Astrocyte (in vitro differentiated cells and primary cell): ENCODE data around the gene C1QL1. TPM values are rescaled to one million over a fixed set of nuclear protein-coding genes. Genes with fewer than 3 reads are reported as not detected.
A peak's percentile ranks its signal among the peaks of the same experiment; 100 is the strongest.

Source experiments
- DNase-seq: peaks from one replicate; pipeline ENCODE4 v3.0.0-alpha.2; 2010; ENCODE audit warnings: low read depth
- FAIRE-seq: peaks from 2 replicates; lab custom pipeline; 2011; peaks lifted over from hg19 to GRCh38; lab: Jason Lieb, UNC
- H2AFZ ChIP-seq: 2 replicates; pipeline ENCODE4 v1.6.0; 2012; ENCODE audit warnings: low read depth, low read length, inconsistent platforms
- H3K27ac ChIP-seq: 2 replicates; pipeline ENCODE4 v1.5.1; 2011; ENCODE audit warnings: low read depth, low read length, inconsistent platforms
- H3K27me3 ChIP-seq: 2 replicates; pipeline ENCODE4 v1.6.0; 2011; ENCODE audit warnings: low read length, inconsistent platforms; ENCODE audit not compliant: insufficient read depth
- H3K36me3 ChIP-seq: 2 replicates; pipeline ENCODE4 v1.5.1; 2011; ENCODE audit warnings: low read length, inconsistent platforms; ENCODE audit not compliant: insufficient read depth
- H3K4me1 ChIP-seq: 2 replicates; pipeline ENCODE4 v1.5.1; 2011; ENCODE audit warnings: low read length, inconsistent platforms; ENCODE audit not compliant: insufficient read depth
- H3K4me2 ChIP-seq: 2 replicates; pipeline ENCODE4 v1.6.0; 2012; ENCODE audit warnings: low read length, inconsistent platforms
- H3K4me3 ChIP-seq: 2 replicates; pipeline ENCODE4 v1.5.1; 2011; ENCODE audit warnings: low read depth, mild to moderate bottlenecking, low read length, inconsistent platforms; ENCODE audit not compliant: insufficient read depth
- H3K79me2 ChIP-seq: 2 replicates; pipeline ENCODE4 v1.6.0; 2012; ENCODE audit warnings: mild to moderate bottlenecking, low read length, inconsistent platforms; ENCODE audit not compliant: insufficient read depth
- H3K9ac ChIP-seq: 2 replicates; pipeline ENCODE4 v1.6.0; 2012; ENCODE audit warnings: mild to moderate bottlenecking, low read length, inconsistent platforms
- H3K9me3 ChIP-seq: 2 replicates; pipeline ENCODE4 v1.5.1; 2012; ENCODE audit warnings: low read depth, mild to moderate bottlenecking, low read length, inconsistent platforms; ENCODE audit not compliant: insufficient read depth
- H4K20me1 ChIP-seq: 2 replicates; pipeline ENCODE4 v1.6.0; 2012; ENCODE audit warnings: low read length, inconsistent platforms; ENCODE audit not compliant: insufficient read depth
- H3K27ac Mint-ChIP-seq: one replicate; pipeline ENCODE4 v1.8.0; 2021; ENCODE audit warnings: mild to moderate bottlenecking, mixed read lengths; ENCODE audit not compliant: unreplicated experiment
- H3K27me3 Mint-ChIP-seq: one replicate; pipeline ENCODE4 v1.8.0; 2021; ENCODE audit warnings: low read depth, mixed read lengths; ENCODE audit not compliant: unreplicated experiment
- H3K36me3 Mint-ChIP-seq: one replicate; pipeline ENCODE4 v1.8.0; 2021; ENCODE audit warnings: low read depth, mixed read lengths; ENCODE audit not compliant: unreplicated experiment
- H3K4me1 Mint-ChIP-seq: one replicate; pipeline ENCODE4 v1.8.0; 2021; ENCODE audit warnings: low read depth, mixed read lengths; ENCODE audit not compliant: unreplicated experiment
- H3K4me3 Mint-ChIP-seq: one replicate; pipeline ENCODE4 v1.8.0; 2021; ENCODE audit warnings: mild to moderate bottlenecking, moderate library complexity, mixed read lengths; ENCODE audit not compliant: unreplicated experiment
- H3K9me3 Mint-ChIP-seq: one replicate; pipeline ENCODE4 v1.8.0; 2021; ENCODE audit warnings: mild to moderate bottlenecking, mixed read lengths; ENCODE audit not compliant: unreplicated experiment
- CTCF ChIP-seq: IDR thresholded peaks from 2 replicates; pipeline ENCODE4 v1.5.1; 2011; ENCODE audit warnings: low read depth, mild to moderate bottlenecking, inconsistent platforms, low read length, moderate library complexity; ENCODE audit not compliant: insufficient read depth
- EZH2 ChIP-seq: IDR thresholded peaks from 2 replicates; pipeline ENCODE4 v1.6.1; 2012; ENCODE audit warnings: mild to moderate bottlenecking, low read length, inconsistent platforms; ENCODE audit not compliant: insufficient read depth
- total RNA-seq: library from RNA; stranded (reverse); gene quantifications from 2 replicates; pipeline ENCODE4 v1.2.1, GENCODE V29; 2021

Gene C1QL1
- total RNA-seq, 1 donor from 2014 or later, result not detected

DNA sequence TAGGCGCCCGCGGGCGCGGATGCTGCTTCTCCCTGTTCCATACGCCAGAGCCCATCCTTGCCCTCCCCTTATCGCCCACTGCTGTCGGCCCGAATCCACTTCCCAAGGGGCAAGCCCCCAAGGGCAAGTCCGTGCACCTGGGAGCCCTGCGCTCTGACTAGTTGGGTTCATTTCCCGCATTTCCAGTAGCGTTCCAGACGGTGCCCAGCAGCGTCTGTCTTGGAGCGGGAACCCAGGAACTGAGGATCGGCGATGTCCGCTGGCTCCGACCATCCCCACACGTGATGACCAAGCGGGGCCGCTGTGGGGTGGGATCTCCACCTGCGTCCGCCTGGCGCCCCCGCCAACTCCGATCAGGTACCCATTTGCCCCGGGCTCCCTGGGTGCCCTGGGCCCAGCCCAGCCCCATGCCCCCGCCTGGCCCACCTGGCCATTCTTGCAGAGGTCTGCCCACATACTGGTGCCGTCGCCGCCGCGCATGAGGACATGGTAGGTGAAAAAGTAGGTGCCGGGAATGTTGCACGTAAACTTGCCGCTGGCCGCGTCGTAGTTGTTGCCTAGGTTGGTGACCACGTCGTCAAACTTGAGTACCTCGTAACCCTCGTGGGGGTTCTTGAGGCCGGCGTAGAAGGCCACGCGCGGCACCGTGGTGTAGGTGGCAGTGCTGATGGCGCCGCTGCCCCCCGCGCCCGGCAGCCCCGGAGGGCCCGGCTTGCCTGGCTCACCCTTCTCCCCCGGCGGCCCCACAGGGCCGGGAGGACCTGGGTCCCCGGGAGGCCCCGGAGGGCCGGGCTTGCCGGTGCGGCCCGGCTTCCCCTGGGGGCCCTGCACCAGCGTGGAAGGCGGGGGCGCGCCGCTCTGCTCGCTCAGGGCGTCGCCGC is 837 bp downstream of the C1QL1 start:
- H3K36me3 Mint-ChIP-seq, result no peaks in the 10 kb centered on the region
- Histone ChIP-seq H3K4me1 (peaks cover 13% of the 10 kb centered on the region), H3K27me3 (peaks cover 33% of the 10 kb centered on the region), H3K4me3 (no peak overlapping the region), H3K79me2 (no peaks in the 10 kb centered on the region), H3K36me3 (no peaks in the 10 kb centered on the region), H3K9me3 (no peaks in the 10 kb centered on the region), H4K20me1 (no peaks in the 10 kb centered on the region), H3K9ac (no peak overlapping the region), H3K27ac (no peak overlapping the region), H2AFZ (no peak overlapping the region), H3K4me2 (peak overlapping the region; percentile 62)
- no peak overlapping the region for H3K27ac Mint-ChIP-seq
- FAIRE-seq, result no peak
- peaks cover 4% of the 10 kb centered on the region for H3K4me1 Mint-ChIP-seq
- peaks cover 50% of the 10 kb centered on the region for H3K27me3 Mint-ChIP-seq
- H3K9me3 Mint-ChIP-seq, result no peaks in the 10 kb centered on the region
- no peak overlapping the region for H3K4me3 Mint-ChIP-seq
- TF ChIP-seq CTCF (no peak), EZH2 (peak; percentile 100)
- no peak for DNase-seq

DNA sequence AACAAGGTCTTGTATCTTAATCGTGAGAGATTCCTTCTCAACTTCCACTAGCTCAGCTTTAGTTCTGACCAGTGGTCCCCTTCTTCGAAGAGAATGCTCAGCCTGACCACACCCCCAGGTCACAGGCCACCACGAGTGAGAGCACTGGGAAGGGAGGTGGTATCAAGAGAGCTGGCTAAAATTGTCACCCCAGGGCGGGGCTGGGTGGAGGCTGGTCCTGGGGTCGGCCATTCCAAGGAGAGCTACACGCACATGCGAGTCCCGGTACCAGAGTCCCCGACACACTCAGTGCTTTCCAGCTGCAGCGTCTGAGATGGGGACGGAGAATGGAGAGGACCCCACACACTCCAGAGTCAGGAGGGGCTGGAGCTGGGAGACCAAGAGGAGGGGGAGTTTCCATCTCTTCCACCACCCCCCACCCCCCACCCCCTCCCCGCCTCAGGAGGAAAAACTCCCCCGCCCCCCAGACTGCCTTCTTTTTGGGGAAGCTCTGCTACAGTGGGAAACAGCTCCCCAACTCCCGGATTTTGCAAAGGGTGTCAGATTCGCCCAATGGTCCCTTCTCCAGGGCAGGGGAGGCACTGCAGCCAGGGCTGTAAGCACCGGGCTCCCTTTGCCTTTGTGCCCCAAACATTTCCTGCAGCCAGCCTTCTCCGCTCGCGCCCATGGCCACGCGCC is 1.6 kb downstream of the C1QL1 start:
- Mint-ChIP-seq H3K27ac (no peak overlapping the region), H3K36me3 (no peaks in the 10 kb centered on the region), H3K27me3 (peaks cover 50% of the 10 kb centered on the region), H3K4me3 (no peak overlapping the region), H3K9me3 (no peaks in the 10 kb centered on the region), H3K4me1 (no peaks in the 10 kb centered on the region)
- no peak overlapping the region for H3K4me3 ChIP-seq
- H3K4me2 ChIP-seq, result no peak overlapping the region
- H3K4me1 ChIP-seq, result peaks cover 7% of the 10 kb centered on the region
- H4K20me1 ChIP-seq, result no peaks in the 10 kb centered on the region
- H3K79me2 ChIP-seq, result no peaks in the 10 kb centered on the region
- H3K27me3 ChIP-seq, result peaks cover 33% of the 10 kb centered on the region
- no peak overlapping the region for H3K27ac ChIP-seq
- no peak overlapping the region for H3K9ac ChIP-seq
- no peak for DNase-seq
- H2AFZ ChIP-seq, result no peak overlapping the region
- TF ChIP-seq CTCF (no peak), EZH2 (no peak)
- no peaks in the 10 kb centered on the region for H3K36me3 ChIP-seq
- no peaks in the 10 kb centered on the region for H3K9me3 ChIP-seq
- no peak for FAIRE-seq
